Caco-2 (cell line): ENCODE measurements around the gene DMBX1. TPM values are rescaled to one million over a fixed set of nuclear protein-coding genes. Genes with fewer than 3 reads are reported as not detected.

Experiments used
- BruUV-seq: library from RNA; stranded (reverse); fragments of 400-500 nt; replicated peaks from 2 replicates; lab custom pipeline; 2021; lab: Mats Ljungman, UMichigan
- CTCF ChIA-PET: fragments of 300-600 bp; sonication (Branson Sonifier 250); formaldehyde crosslinking; loops from one replicate; lab custom pipeline; 2022; ENCODE audit warnings: antibody characterized with exemption; lab: Charles Lee
- POLR2A ChIA-PET: fragments of 300-600 bp; sonication (Branson Sonifier 250); formaldehyde crosslinking; loops from one replicate; lab custom pipeline; 2022; ENCODE audit warnings: antibody characterized with exemption; lab: Charles Lee
- DNase-seq, 2 experiments: peaks; one replicate each; pipeline versions ENCODE4 v3.0.0 to v3.0.0-alpha.2; 2020 to 2022
- H3K27me3 ChIP-seq: replicated peaks from 2 replicates; pipeline ENCODE4 v1.6.0; 2011; ENCODE audit warnings: low read length; ENCODE audit not compliant: control insufficient read depth, insufficient read depth
- H3K36me3 ChIP-seq: 2 replicates; pipeline ENCODE4 v1.5.1; 2011; ENCODE audit warnings: low read length; ENCODE audit not compliant: control insufficient read depth, insufficient read depth
- H3K4me1 ChIP-seq: fragments of 250-450 bp; sonication (Bioruptor Pico); 2 replicates; pipeline ENCODE4 v1.5.1; 2020; ENCODE audit warnings: mild to moderate bottlenecking
- H3K4me3 ChIP-seq: 2 replicates; pipeline ENCODE4 v1.5.1; 2011; ENCODE audit warnings: low read depth, mild to moderate bottlenecking, control low read depth, low read length
- H3K9me3 ChIP-seq: fragments of 250-450 bp; sonication (Bioruptor Pico); 2 replicates; pipeline ENCODE4 v1.5.1; 2020; ENCODE audit warnings: mild to moderate bottlenecking, moderate library complexity
- H3K27ac Mint-ChIP-seq: one replicate; pipeline ENCODE4 v1.8.0; 2022; ENCODE audit warnings: mixed read lengths; ENCODE audit not compliant: unreplicated experiment
- H3K27me3 Mint-ChIP-seq: one replicate; pipeline ENCODE4 v1.8.0; 2022; ENCODE audit warnings: mixed read lengths; ENCODE audit not compliant: insufficient read depth, unreplicated experiment
- H3K36me3 Mint-ChIP-seq: one replicate; pipeline ENCODE4 v1.8.0; 2022; ENCODE audit warnings: mild to moderate bottlenecking, mixed read lengths; ENCODE audit not compliant: insufficient read depth, unreplicated experiment
- H3K4me1 Mint-ChIP-seq: one replicate; pipeline ENCODE4 v1.8.0; 2022; ENCODE audit warnings: low read depth, mixed read lengths; ENCODE audit not compliant: unreplicated experiment
- H3K4me3 Mint-ChIP-seq: one replicate; pipeline ENCODE4 v1.8.0; 2022; ENCODE audit warnings: mild to moderate bottlenecking, moderate library complexity, mixed read lengths; ENCODE audit not compliant: unreplicated experiment
- H3K9me3 Mint-ChIP-seq: one replicate; pipeline ENCODE4 v1.8.0; 2022; ENCODE audit warnings: mixed read lengths; ENCODE audit not compliant: unreplicated experiment
- CTCF ChIP-seq, 2 experiments: fragments of 200-600 bp in 1 of 2; IDR thresholded peaks; 1 replicate in 1 of 2; 2 replicates in 1 of 2; pipeline versions ENCODE4 v1.5.1 to v1.8.0; 2011 to 2022; ENCODE audit warnings: antibody characterized with exemption in 1 of 2, control low read depth in 1 of 2, inconsistent platforms in 1 of 2, low read depth in 1 of 2, low read length in 1 of 2, mild to moderate bottlenecking in 1 of 2, moderate library complexity in 1 of 2; ENCODE audit not compliant: insufficient read depth in 1 of 2, severe bottlenecking in 1 of 2, unreplicated experiment in 1 of 2
- intact Hi-C: fragments of 100-400 bp; cut with micrococcal nuclease; formaldehyde crosslinking; loops from one replicate; pipeline ENCODE4 v1.10.0; 2022; ENCODE audit not compliant: unreplicated experiment
- total RNA-seq: library from RNA; stranded (reverse); gene quantifications from 2 replicates; pipeline ENCODE4 v1.2.3, GENCODE V29; 2022

The DMBX1 gene
- total RNA-seq, 1 experiment from 2014 or later = 0.16 TPM

GRCh38 chr1:46488343-46489168 lies 1.1 kb upstream of the DMBX1 start:
- peak overlapping the region; percentile 42 for H3K27ac Mint-ChIP-seq
- no peak for TF ChIP-seq CTCF (IDR thresholded peaks at IDR 0.05; ENCODE audit: insufficient read depth in 1 of 2, low read depth in 1 of 2, low read length in 1 of 2, severe bottlenecking in 1 of 2, unreplicated experiment in 1 of 2)
- DNase-seq = no peak
- peaks cover 4% of the 10 kb centered on the region for H3K36me3 Mint-ChIP-seq
- peaks cover 8% of the 10 kb centered on the region for H3K4me1 Mint-ChIP-seq
- Histone ChIP-seq H3K27me3 (peaks cover 2% of the 10 kb centered on the region), H3K4me1 (peaks cover 6% of the 10 kb centered on the region; the same call in 1 of the 2 replicates), H3K9me3 (no peaks in the 10 kb centered on the region), H3K36me3 (no peaks in the 10 kb centered on the region), H3K4me3 (no peak overlapping the region; the same call in 1 of the 2 replicates)
- intact Hi-C loops = no loop called here
- peak overlapping the region; percentile 78 for H3K4me3 Mint-ChIP-seq
- POLR2A ChIA-PET = no interaction called here
- no peaks in the 10 kb centered on the region for H3K9me3 Mint-ChIP-seq
- no TSS peak for BruUV-seq
- H3K27me3 Mint-ChIP-seq = peaks cover 18% of the 10 kb centered on the region
- CTCF ChIA-PET = interaction anchor here (1.3 kb wide), 1 partner anchor 19 kb away, joined by 4 read pairs; no protein-coding TSS in a partner anchor

DNA sequence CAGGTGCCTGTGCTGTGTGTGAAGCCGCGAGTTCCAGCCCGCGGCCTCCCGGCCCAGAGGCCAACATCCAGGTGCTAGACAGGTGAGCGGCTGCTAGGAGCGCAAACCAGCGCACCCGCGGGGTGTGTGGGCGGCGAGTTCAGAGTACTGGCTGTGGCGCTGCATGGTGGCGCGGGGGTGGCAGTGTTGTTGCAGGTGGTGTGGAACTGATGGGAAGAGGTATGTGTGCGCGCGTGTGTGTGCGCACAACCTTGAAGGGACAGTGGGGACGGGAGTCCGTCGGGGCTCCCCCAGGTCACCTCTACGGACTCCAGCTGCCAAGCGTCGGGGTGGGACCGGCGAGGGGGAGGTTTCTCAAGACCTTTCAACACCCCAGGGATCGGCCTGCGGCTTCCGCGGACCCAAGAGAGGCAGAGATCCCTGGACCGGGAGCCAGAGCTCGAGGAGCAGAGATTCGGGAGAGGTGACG lies 433 bp upstream of the DMBX1 start:
- intact Hi-C loops = no loop called here
- Mint-ChIP-seq H3K27me3 (peaks cover 18% of the 10 kb centered on the region), H3K27ac (peak overlapping the region; percentile 42), H3K9me3 (no peaks in the 10 kb centered on the region), H3K4me1 (peaks cover 8% of the 10 kb centered on the region), H3K4me3 (peak overlapping the region; percentile 78), H3K36me3 (peaks cover 4% of the 10 kb centered on the region)
- ChIA-PET POLR2A (interaction anchor here (1.0 kb wide), 1 partner anchor 242 kb away, joined by 4 read pairs; the partner anchor contains the start of gene RAD54L), CTCF (no interaction called here)
- DNase-seq = peak in 1 of 2 experiments; percentile 42
- BruUV-seq = no TSS peak
- peaks cover 6% of the 10 kb centered on the region; the same call in 1 of the 2 replicates for H3K4me1 ChIP-seq
- no peak for TF ChIP-seq CTCF (IDR thresholded peaks at IDR 0.05; ENCODE audit: insufficient read depth in 1 of 2, low read depth in 1 of 2, low read length in 1 of 2, severe bottlenecking in 1 of 2, unreplicated experiment in 1 of 2)
- H3K4me3 ChIP-seq = peak overlapping the region; percentile 46
- no peaks in the 10 kb centered on the region for H3K9me3 ChIP-seq
- H3K36me3 ChIP-seq = no peaks in the 10 kb centered on the region
- peaks cover 2% of the 10 kb centered on the region for H3K27me3 ChIP-seq

DNA sequence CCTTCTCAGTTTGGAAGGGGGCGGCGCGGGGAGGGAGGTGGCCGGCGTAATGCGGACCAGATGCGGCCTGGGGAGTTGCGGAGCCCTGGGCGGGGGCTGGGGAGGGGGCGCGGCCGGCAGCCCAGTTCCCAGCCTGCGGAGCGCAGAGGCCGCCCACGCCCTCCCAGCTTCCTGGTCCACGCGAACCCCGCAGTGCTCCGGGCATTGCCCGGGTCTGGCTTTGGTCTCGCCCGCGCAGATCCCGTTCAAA lies 695 bp downstream of the DMBX1 start:
- POLR2A ChIA-PET = no interaction called here
- peak overlapping the region; percentile 78 for H3K4me3 Mint-ChIP-seq

More for the DNA sequence above, 695 bp downstream of the DMBX1 start:
- no TSS peak for BruUV-seq
- no peaks in the 10 kb centered on the region for H3K9me3 Mint-ChIP-seq
- Histone ChIP-seq H3K4me1 (peaks cover 6% of the 10 kb centered on the region; the same call in 1 of the 2 replicates), H3K27me3 (peaks cover 2% of the 10 kb centered on the region), H3K4me3 (peak overlapping the region; percentile 46), H3K9me3 (no peaks in the 10 kb centered on the region), H3K36me3 (no peaks in the 10 kb centered on the region)
- no peak overlapping the region for H3K27ac Mint-ChIP-seq
- TF ChIP-seq CTCF (IDR thresholded peaks at IDR 0.05; ENCODE audit: insufficient read depth in 1 of 2, low read depth in 1 of 2, low read length in 1 of 2, severe bottlenecking in 1 of 2, unreplicated experiment in 1 of 2) = no peak
- H3K4me1 Mint-ChIP-seq = peaks cover 8% of the 10 kb centered on the region
- intact Hi-C loops = no loop called here
- peaks cover 18% of the 10 kb centered on the region for H3K27me3 Mint-ChIP-seq
- peaks cover 4% of the 10 kb centered on the region for H3K36me3 Mint-ChIP-seq
- no peak for DNase-seq
- CTCF ChIA-PET = no interaction called here
